Prostate gland (tissue), 2 donors: ENCODE data around the gene TAS2R60.

Source experiments
- CTCF ChIP-seq, 4 experiments: fragments of 200-600 bp in 2 of 4; fragments of 450-650 bp in 2 of 4; sonication (generic) in 2 of 4; IDR thresholded peaks; 1 replicate in 3 of 4; 2 replicates in 1 of 4; pipeline ENCODE4 v1.5.1; 2016 to 2019; ENCODE audit warnings: antibody characterized with exemption in 4 of 4, mild to moderate bottlenecking in 2 of 4, moderate library complexity in 2 of 4
- POLR2A ChIP-seq: fragments of 450-650 bp; IDR thresholded peaks from one replicate; pipeline ENCODE4 v1.6.1; 2016; ENCODE audit warnings: antibody characterized with exemption, mild to moderate bottlenecking

GRCh38 chr7:143463957-143464356 is 20.7 kb downstream of the TAS2R60 start:
- no peak for TF ChIP-seq CTCF (IDR thresholded peaks at IDR 0.05)
- TF ChIP-seq POLR2A, result no peak
